GM10248 (cell line): ENCODE measurements around the gene ASB7.

Source experiments
- CTCF ChIA-PET: fragments of 300-600 bp; sonication (Branson Sonifier 250); formaldehyde crosslinking; extraction: SDS; loops from one replicate; lab custom pipeline; 2021; ENCODE audit warnings: antibody characterized with exemption; lab: Yijun Ruan, JAX
- POLR2A ChIA-PET: fragments of 350-650 bp; sonication (Branson Sonifier 250); formaldehyde crosslinking; extraction: SDS; loops from one replicate; lab custom pipeline; 2020; ENCODE audit warnings: antibody characterized with exemption; lab: Yijun Ruan, JAX
- DNase-seq: peaks from one replicate; pipeline ENCODE4 v3.0.0; 2012; ENCODE audit errors: extremely low spot score
- TF ChIP-seq, protein P1 (sequence below): IDR thresholded peaks from 2 replicates; pipeline ENCODE4 v1.5.1; 2012; ENCODE audit warnings: mild to moderate bottlenecking, low read depth; ENCODE audit errors: extremely low read depth, missing control alignments, control extremely low read depth

The ASB7 gene

DNA sequence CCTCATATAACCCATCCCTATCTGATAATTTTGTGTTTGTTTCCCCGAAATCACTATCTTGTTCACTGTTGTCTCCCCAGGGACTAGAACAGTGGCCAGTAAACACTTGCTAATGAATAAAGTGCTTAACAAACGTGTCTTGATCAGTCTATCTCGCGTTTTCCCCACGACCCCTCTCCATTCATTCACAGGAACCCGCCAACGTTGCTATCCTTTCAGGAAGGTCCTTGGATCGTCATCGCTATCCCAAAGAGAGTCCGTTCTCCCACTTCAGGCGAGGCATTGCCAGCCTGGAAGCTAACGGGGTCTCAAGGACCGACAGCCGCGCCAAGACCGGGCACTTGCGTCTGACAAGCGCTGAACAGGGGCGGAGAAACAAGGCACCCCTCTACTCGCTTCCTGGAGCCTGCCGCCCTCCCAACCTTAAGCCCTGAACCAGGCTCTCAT, 749 bp upstream of the ASB7 start:
- TF ChIP-seq, protein P1, sequence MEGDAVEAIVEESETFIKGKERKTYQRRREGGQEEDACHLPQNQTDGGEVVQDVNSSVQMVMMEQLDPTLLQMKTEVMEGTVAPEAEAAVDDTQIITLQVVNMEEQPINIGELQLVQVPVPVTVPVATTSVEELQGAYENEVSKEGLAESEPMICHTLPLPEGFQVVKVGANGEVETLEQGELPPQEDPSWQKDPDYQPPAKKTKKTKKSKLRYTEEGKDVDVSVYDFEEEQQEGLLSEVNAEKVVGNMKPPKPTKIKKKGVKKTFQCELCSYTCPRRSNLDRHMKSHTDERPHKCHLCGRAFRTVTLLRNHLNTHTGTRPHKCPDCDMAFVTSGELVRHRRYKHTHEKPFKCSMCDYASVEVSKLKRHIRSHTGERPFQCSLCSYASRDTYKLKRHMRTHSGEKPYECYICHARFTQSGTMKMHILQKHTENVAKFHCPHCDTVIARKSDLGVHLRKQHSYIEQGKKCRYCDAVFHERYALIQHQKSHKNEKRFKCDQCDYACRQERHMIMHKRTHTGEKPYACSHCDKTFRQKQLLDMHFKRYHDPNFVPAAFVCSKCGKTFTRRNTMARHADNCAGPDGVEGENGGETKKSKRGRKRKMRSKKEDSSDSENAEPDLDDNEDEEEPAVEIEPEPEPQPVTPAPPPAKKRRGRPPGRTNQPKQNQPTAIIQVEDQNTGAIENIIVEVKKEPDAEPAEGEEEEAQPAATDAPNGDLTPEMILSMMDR = no peak
- no peak for DNase-seq
- CTCF ChIA-PET = interaction anchor here (1.2 to 3.1 kb wide), 3 partner anchors 11 to 406 kb away, joined by 3 to 9 read pairs (median 7); no protein-coding TSS in a partner anchor
- POLR2A ChIA-PET = no interaction called here

DNA sequence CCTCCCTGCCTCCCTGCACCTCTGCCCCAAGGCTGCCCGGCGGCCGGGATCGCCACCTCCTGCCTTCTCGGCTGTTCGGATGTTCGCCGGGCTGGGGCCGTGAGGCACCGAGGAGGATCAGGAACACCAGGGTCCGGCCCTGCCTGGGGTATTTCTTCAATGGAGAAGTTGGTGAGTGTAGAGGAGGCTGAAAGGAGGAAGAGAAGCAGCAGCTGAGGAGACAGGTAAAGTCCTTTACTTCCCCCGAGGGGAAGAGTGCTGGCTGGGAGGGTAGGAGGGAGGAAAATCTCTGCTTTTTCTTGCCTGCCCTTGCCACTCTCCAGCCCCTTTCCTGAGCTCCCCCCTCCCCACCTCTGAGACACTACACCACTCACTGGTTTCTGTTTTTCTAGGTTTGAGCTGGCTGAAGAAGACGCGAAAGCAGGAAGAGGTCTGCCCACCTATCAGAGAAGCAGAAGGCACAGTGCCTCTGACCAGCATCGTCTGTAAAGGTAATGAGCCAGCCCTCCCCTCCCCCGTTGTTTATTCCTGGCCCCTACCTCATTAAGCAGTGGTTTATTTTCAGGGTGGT, 519 bp downstream of the ASB7 start:
- TF ChIP-seq, protein P1 = no peak
- CTCF ChIA-PET = interaction anchor here (0.6 to 3.1 kb wide), 5 partner anchors 10 to 405 kb away, joined by 3 to 9 read pairs (median 3); no protein-coding TSS in a partner anchor
- POLR2A ChIA-PET = interaction anchor here (0.6 kb wide), 1 partner anchor 1446 kb away, joined by 7 read pairs; no protein-coding TSS in a partner anchor
- peak; percentile 35 for DNase-seq

DNA sequence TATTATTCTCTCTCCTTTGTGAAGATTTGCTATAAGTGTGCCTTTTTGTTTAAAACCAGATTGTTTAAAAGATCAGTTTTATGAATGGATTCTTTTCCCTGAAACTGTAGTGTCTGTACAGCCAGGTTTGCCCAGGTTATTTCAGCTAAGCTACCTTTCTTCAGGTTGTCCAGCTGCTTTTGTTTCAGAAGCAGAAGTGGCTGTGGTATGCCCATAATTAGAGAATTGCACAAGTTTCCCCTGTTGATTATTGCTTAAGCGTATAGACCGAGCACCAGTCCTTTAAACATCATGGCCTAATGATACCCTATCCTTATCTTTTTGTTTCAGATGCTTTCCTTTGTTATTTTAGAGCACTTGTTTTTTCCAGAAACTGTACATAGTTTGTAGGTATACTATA, 10.2 kb downstream of the ASB7 start:
- POLR2A ChIA-PET = no interaction called here
- TF ChIP-seq, protein P1 = no peak
- no peak for DNase-seq
- CTCF ChIA-PET = interaction anchor here (2.4 kb wide), 1 partner anchor 10 kb away, joined by 9 read pairs; the partner anchor contains the start of genes ASB7 and LINS1

DNA sequence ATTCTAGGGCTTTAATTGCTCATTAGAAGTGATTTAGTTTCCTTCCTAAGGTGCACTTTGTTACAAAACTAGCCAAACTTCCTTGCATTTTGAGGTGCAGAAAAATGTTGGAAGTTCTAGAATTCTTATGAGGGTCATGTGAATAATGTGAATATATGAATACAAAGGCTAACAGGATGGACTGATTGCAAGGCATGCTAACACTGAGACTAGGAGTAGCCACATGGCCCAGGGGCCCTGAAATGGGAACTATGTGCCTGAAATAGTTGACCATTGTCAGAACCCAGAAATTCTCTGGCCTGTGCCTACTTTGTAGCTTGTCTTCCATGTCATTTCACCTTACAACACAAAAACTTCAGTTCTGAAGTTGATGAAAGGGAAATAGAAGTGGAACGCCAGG, 10.8 kb downstream of the ASB7 start:
- TF ChIP-seq, protein P1 = no peak
- POLR2A ChIA-PET = no interaction called here
- CTCF ChIA-PET = interaction anchor here (1.2 to 2.4 kb wide), 2 partner anchors 11 kb away, joined by 3 to 9 read pairs; partner anchors contain the start of genes ASB7 and LINS1
- no peak for DNase-seq

DNA sequence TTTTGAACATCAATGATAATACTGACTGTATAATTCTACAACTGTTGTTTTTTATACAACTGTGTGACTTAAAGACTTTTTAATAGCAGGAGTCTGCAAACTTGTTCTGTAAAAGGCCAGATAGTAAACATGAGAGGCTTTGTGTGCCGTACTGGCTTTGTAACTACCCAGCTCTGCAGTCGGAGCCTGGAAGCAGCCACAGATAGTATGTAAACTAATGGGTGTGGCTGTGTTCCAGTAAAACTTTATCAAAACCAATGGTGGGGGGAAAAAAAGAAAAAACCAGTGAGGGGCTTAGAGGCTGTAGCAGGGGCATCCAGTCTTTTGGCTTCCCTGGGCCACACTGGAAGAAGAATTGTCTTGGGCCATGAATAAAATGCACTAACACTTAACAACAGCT, 11.9 kb downstream of the ASB7 start:
- POLR2A ChIA-PET = interaction anchor here (0.6 kb wide), 1 partner anchor 409 kb away, joined by 5 read pairs; no protein-coding TSS in a partner anchor
- no peak for DNase-seq
- CTCF ChIA-PET = interaction anchor here (1.2 to 1.9 kb wide), 3 partner anchors 10 to 394 kb away, joined by 3 to 5 read pairs (median 3); no protein-coding TSS in a partner anchor
- TF ChIP-seq, protein P1 = no peak

DNA sequence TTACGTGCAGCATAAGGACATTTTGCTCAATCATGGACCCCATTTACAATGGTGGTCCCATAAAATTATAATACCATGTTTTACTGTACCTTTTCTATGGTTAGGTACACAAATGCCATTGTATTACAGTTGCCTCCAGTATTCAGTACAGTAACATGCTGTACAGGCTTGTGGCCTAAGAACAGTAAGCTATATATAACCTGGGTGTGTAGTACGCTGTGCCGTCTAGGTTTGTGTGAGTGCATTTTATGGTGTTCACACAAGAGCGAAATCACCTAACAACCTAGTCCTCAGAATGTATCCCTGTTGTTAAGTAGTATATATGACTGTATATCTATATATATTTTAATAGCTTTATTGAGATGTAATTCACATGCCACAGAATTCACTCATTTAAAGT, 12.5 kb downstream of the ASB7 start:
- ChIA-PET CTCF (interaction anchor here (0.9 to 1.9 kb wide), 5 partner anchors 12 to 393 kb away, joined by 3 to 5 read pairs (median 3); no protein-coding TSS in a partner anchor), POLR2A (no interaction called here)
- no peak for DNase-seq
- TF ChIP-seq, protein P1 = no peak
